K562 (cell line): ENCODE results near the gene ARHGEF7. TPM values are rescaled to one million over a fixed set of nuclear protein-coding genes. Genes with fewer than 3 reads are reported as not detected.

Source experiments
- AFF4 ChIP-seq: sonication (generic); formaldehyde crosslinking; IDR thresholded peaks from 2 replicates; pipeline ENCODE4 v1.8.0; 2023; ENCODE audit warnings: mild to moderate bottlenecking, missing genetic modification reagents
- MYC ChIP-seq, 2 experiments: fragments of 250-450 bp in 1 of 2; sonication (Bioruptor Pico) in 1 of 2; IDR thresholded peaks; 2 replicates each; pipeline versions ENCODE4 v1.5.1 to v1.6.1; 2012 to 2021; ENCODE audit warnings: low read depth in 2 of 2, borderline replicate concordance in 1 of 2, improper control_type of control experiment in 1 of 2, low read length in 1 of 2, mild to moderate bottlenecking in 1 of 2, moderate library complexity in 1 of 2
- ZNF124 ChIP-seq: sonication (generic); formaldehyde crosslinking; IDR thresholded peaks from 2 replicates; pipeline ENCODE4 v1.8.1; 2022; ENCODE audit warnings: missing genetic modification reagents
- ZNF778 ChIP-seq: fragments of 450-650 bp; formaldehyde crosslinking; IDR thresholded peaks from 2 replicates; pipeline ENCODE4 v1.4.0; 2020; ENCODE audit warnings: mild to moderate bottlenecking, moderate library complexity
- ZNF785 ChIP-seq: fragments of 250-450 bp; sonication (Bioruptor Pico); IDR thresholded peaks from 2 replicates; pipeline ENCODE4 v1.4.0; 2020; ENCODE audit warnings: mild to moderate bottlenecking
- polyA plus RNA-seq, 8 experiments: library from polyadenylated mRNA; depleted of rRNA in 4 of 8; stranded (reverse) in 5 of 8; unstranded in 3 of 8; fragments of >200 nt; fragmentation: Nextera tagmentation in 2 of 8; fragmentation: Illumina TruSeq in 1 of 8; extraction: Ambion mirVana in 2 of 8; extraction: Trizol in 1 of 8; gene quantifications; 2 replicates each; pipeline versions ENCODE4 v1.2.1 to v1.2.3, GENCODE V29; 2011 to 2014; ENCODE audit warnings: inconsistent platforms in 1 of 8, missing spikeins in 1 of 8
- total RNA-seq, 7 experiments: library from RNA; depleted of rRNA in 6 of 7; stranded (reverse); fragments of >200 nt in 6 of 7; fragmentation: Illumina TruSeq in 2 of 7; extraction: Trizol in 2 of 7; gene quantifications; 2 replicates each; pipeline versions ENCODE4 v1.2.1 to v1.2.3, GENCODE V29; 2011 to 2021; ENCODE audit warnings: low replicate concordance in 1 of 7

ARHGEF7 gene
- total and polyA plus RNA-seq, 9 of the 15 experiments (the other 6 are each of a cell fraction or from before 2014, with no cell fraction given), result 2.1 to 26.8 (median 17.5) TPM

DNA sequence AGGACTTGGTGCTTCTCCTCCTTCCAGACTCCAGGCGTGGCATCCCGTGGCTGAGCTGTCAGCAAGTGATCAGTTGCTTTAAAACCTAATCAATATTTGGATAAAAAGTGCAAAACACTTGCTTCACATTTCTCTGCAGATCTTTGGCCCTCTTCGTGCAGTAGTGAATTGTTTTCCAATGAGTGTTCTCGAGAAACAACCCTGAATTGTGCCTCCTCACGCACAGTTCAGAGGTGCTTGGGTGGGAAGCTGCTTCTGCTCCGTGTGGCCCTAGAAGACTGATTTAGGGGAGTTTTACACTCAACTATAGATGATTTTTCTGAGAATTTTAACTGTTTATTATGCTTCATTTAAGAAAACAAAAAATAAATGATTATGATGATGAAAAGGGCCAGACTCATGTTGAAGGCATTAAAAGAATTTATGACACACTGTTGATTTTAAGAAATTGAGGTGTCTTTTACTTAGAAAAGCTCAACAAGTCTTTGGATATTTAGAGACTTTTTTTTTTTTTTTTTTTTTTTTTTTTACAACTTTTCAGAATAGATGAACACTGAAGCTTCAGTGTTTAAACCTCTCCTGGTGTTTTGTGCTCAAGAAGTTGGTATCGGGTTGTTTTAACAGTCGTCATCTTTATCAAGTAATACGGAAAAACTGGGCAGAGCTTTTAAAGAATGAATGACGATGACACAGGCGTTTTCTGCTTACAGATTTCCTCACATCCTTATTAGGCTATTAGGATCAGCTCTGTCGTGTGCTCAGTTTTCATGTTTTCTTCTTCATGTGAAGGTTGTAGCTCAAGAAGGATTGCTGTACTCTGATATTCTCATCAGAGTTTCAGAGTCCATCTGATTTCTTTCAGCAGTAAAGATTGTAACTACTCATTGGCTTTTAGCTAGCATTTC is 165.8 kb downstream of the ARHGEF7 start (continued):
- TF ChIP-seq AFF4 (CRISPR knock-in tag), result no peak
- TF ChIP-seq ZNF778 (CRISPR knock-in tag), result no peak
- no peak for TF ChIP-seq ZNF785 (CRISPR knock-in tag)
- no peak for TF ChIP-seq MYC (IDR thresholded peaks at IDR 0.05; ENCODE audit: low read depth, low read length)
- TF ChIP-seq MYC (CRISPR knock-in tag; IDR thresholded peaks at IDR 0.05; ENCODE audit: borderline replicate concordance, low read depth), result no peak
- TF ChIP-seq ZNF124, result no peak
- TF ChIP-seq, all 486 proteins: peak for 0
